K562 (cell line): ENCODE results near the gene IFI44L. TPM values are rescaled to one million over a fixed set of nuclear protein-coding genes. Genes with fewer than 3 reads are reported as not detected.

Source experiments
- ATAC-seq: fragments of 200-7000 bp; cut with Tn5 transposase; 3 replicates; pipeline ENCODE4 v1.9.1; 2020; ENCODE audit warnings: moderate library complexity
- BruUV-seq: library from RNA; stranded (reverse); fragments of 400-500 nt; replicated peaks from 2 replicates; lab custom pipeline; 2021; lab: Mats Ljungman, UMichigan
- CTCF ChIA-PET: fragments of 300-600 bp; formaldehyde crosslinking; extraction: SDS; loops from one replicate; lab custom pipeline; 2021; ENCODE audit warnings: low intra/inter-chr PET ratio; lab: Yijun Ruan, JAX
- POLR2A ChIA-PET: fragments of 300-600, 350-650 bp; sonication (Branson Sonifier 250); formaldehyde crosslinking; extraction: SDS; loops from one replicate; lab custom pipeline; 2021; ENCODE audit warnings: antibody characterized with exemption, inconsistent platforms; lab: Yijun Ruan, JAX
- DNase-seq, 4 experiments: peaks; one replicate each; pipeline versions ENCODE4 v3.0.0 to v3.0.0-alpha.2; 2011 to 2018; ENCODE audit warnings: low spot score in 3 of 4, mixed read lengths in 3 of 4; ENCODE audit errors: extremely low read depth in 1 of 4
- FAIRE-seq: peaks from 2 replicates; lab custom pipeline; 2011; peaks lifted over from hg19 to GRCh38; lab: Jason Lieb, UNC
- H2AFZ ChIP-seq: 2 replicates; pipeline ENCODE4 v1.6.0; 2011; ENCODE audit warnings: low read depth, low read length, control low read depth, inconsistent platforms
- H3K27ac ChIP-seq: fragments of 200-600 bp; 3 replicates; pipeline ENCODE4 v1.8.0; 2011; ENCODE audit warnings: low read depth, mild to moderate bottlenecking, control low read depth, inconsistent platforms, low read length, moderate library complexity, mixed read lengths; ENCODE audit errors: extremely low read depth
- H3K27me3 ChIP-seq, 2 experiments: fragments of 300-600 bp in 1 of 2; 2 replicates in 1 of 2; 3 replicates in 1 of 2; pipeline versions ENCODE4 v1.6.0 to v1.8.0; 2011; ENCODE audit warnings: inconsistent platforms in 2 of 2, low read length in 2 of 2, mild to moderate bottlenecking in 1 of 2, mixed read lengths in 1 of 2, moderate library complexity in 1 of 2; ENCODE audit not compliant: control insufficient read depth in 2 of 2, insufficient read depth in 2 of 2
- H3K36me3 ChIP-seq: fragments of 300-600 bp; 3 replicates; pipeline ENCODE4 v1.8.0; 2011; ENCODE audit warnings: mild to moderate bottlenecking, low read length, inconsistent platforms; ENCODE audit not compliant: control insufficient read depth, insufficient read depth
- H3K4me1 ChIP-seq, 2 experiments: fragments of 200-600 bp in 1 of 2; replicated peaks in 1 of 2; 2 replicates in 1 of 2; 3 replicates in 1 of 2; pipeline versions ENCODE4 v1.5.1 to v1.8.0; 2011; ENCODE audit warnings: inconsistent platforms in 2 of 2, low read length in 2 of 2, mild to moderate bottlenecking in 1 of 2, mixed read lengths in 1 of 2, moderate library complexity in 1 of 2; ENCODE audit not compliant: control insufficient read depth in 2 of 2, insufficient read depth in 2 of 2
- H3K4me2 ChIP-seq: 2 replicates; pipeline ENCODE4 v1.6.1; 2011; ENCODE audit warnings: low read length, control low read depth, inconsistent platforms, mixed read lengths; ENCODE audit not compliant: insufficient read depth
- H3K4me3 ChIP-seq: fragments of 200-600 bp; sonication (generic), shearing (Covaris generic); 2 replicates; pipeline ENCODE4 v1.5.1; 2016; ENCODE audit warnings: control low read depth, inconsistent platforms
- H3K79me2 ChIP-seq: fragments of 200-600 bp; 3 replicates; pipeline ENCODE4 v1.8.0; 2011; ENCODE audit warnings: low read length, inconsistent platforms; ENCODE audit not compliant: control insufficient read depth, insufficient read depth
- H3K9ac ChIP-seq, 2 experiments: 2 replicates each; pipeline versions ENCODE4 v1.6.0 to v1.6.1; 2011; ENCODE audit warnings: low read depth in 2 of 2, low read length in 2 of 2, control low read depth in 1 of 2, inconsistent platforms in 1 of 2, mild to moderate bottlenecking in 1 of 2, mixed read lengths in 1 of 2; ENCODE audit not compliant: insufficient read depth in 1 of 2
- H3K9me1 ChIP-seq: one replicate; pipeline ENCODE4 v1.6.0; 2011; ENCODE audit warnings: inconsistent platforms, mild to moderate bottlenecking, low read length, moderate library complexity; ENCODE audit not compliant: control insufficient read depth, insufficient read depth
- H3K9me3 ChIP-seq: replicated peaks from 2 replicates; pipeline ENCODE4 v1.5.1; 2011; ENCODE audit warnings: low read depth, low read length, inconsistent platforms; ENCODE audit not compliant: control insufficient read depth, insufficient read depth
- H4K20me1 ChIP-seq: replicated peaks from 2 replicates; pipeline ENCODE4 v1.6.1; 2011; ENCODE audit warnings: low read length, inconsistent platforms, mixed read lengths; ENCODE audit not compliant: control insufficient read depth, insufficient read depth
- ATF7 ChIP-seq: fragments of 450-650 bp; IDR thresholded peaks from 2 replicates; pipeline ENCODE4 v1.7.1; 2014; ENCODE audit warnings: mild to moderate bottlenecking, moderate library complexity
- CBX1 ChIP-seq: sonication (generic); IDR thresholded peaks from 2 replicates; pipeline ENCODE4 v1.6.1; 2016; ENCODE audit warnings: antibody characterized with exemption, low read depth, mild to moderate bottlenecking
- CHD1 ChIP-seq: fragments of 200-600 bp; sonication (generic); IDR thresholded peaks from one replicate; pipeline ENCODE4 v1.6.1; 2012; ENCODE audit warnings: mild to moderate bottlenecking, moderate library complexity, low read length, inconsistent platforms
- ETV1 ChIP-seq: fragments of 450-650 bp; conservative IDR thresholded peaks from 2 replicates; pipeline ENCODE4 v1.6.1; 2016; ENCODE audit warnings: missing genetic modification characterization, control low read depth, low read depth, missing compliant biosample characterization
- PHTF2 ChIP-seq: fragments of 250-450 bp; sonication (Bioruptor Pico); IDR thresholded peaks from 2 replicates; pipeline ENCODE4 v1.5.0; 2021; ENCODE audit warnings: mild to moderate bottlenecking
- SP1 ChIP-seq: sonication (generic); formaldehyde crosslinking; IDR thresholded peaks from 2 replicates; pipeline ENCODE4 v1.8.1; 2022; ENCODE audit warnings: mild to moderate bottlenecking, missing genetic modification reagents
- STAT5A ChIP-seq: IDR thresholded peaks from 2 replicates; pipeline ENCODE4 v1.6.1; 2012; ENCODE audit warnings: low read length, inconsistent platforms, borderline replicate concordance
- TOE1 ChIP-seq, 2 experiments: fragments of 450-650 bp in 1 of 2; sonication (generic) in 1 of 2; formaldehyde crosslinking in 1 of 2; IDR thresholded peaks; 2 replicates each; pipeline versions ENCODE4 v1.7.1 to v1.8.0; 2016 to 2022; ENCODE audit warnings: borderline replicate concordance in 2 of 2, mild to moderate bottlenecking in 2 of 2, antibody characterized with exemption in 1 of 2, inconsistent platforms in 1 of 2, low read depth in 1 of 2, missing genetic modification reagents in 1 of 2, moderate library complexity in 1 of 2
- ZNF165 ChIP-seq: fragments of 250-450 bp; sonication (Bioruptor Pico); IDR thresholded peaks from 2 replicates; pipeline ENCODE4 v1.4.0; 2020; ENCODE audit warnings: borderline replicate concordance
- WGBS: fragments of 100-300 bp; shearing (Covaris generic); methylation state at CpG from one replicate; pipeline ENCODE4 v1.1.6; 2016; ENCODE audit warnings: low coverage, mixed read lengths; ENCODE audit not compliant: insufficient coverage; ENCODE audit errors: missing lambda C conversion rate; 5-methylcytosine and 5-hydroxymethylcytosine counted together
- in situ Hi-C: fragments of 300-500 bp; cut with MboI; formaldehyde crosslinking; loops from 4 replicates; pipeline ENCODE4 v1.15.0; 2018; ENCODE audit warnings: inconsistent platforms, mixed read lengths
- intact Hi-C: fragments of 100-400 bp; cut with micrococcal nuclease; formaldehyde crosslinking; loops from 2 replicates; pipeline ENCODE4 v1.14.2; 2022
- polyA plus RNA-seq, 8 experiments: library from polyadenylated mRNA; depleted of rRNA in 4 of 8; stranded (reverse) in 5 of 8; unstranded in 3 of 8; fragments of >200 nt; fragmentation: Nextera tagmentation in 2 of 8; fragmentation: Illumina TruSeq in 1 of 8; extraction: Ambion mirVana in 2 of 8; extraction: Trizol in 1 of 8; gene quantifications; 2 replicates each; pipeline versions ENCODE4 v1.2.1 to v1.2.3, GENCODE V29; 2011 to 2014; ENCODE audit warnings: inconsistent platforms in 1 of 8, missing spikeins in 1 of 8
- total RNA-seq, 7 experiments: library from RNA; depleted of rRNA in 6 of 7; stranded (reverse); fragments of >200 nt in 6 of 7; fragmentation: Illumina TruSeq in 2 of 7; extraction: Trizol in 2 of 7; gene quantifications; 2 replicates each; pipeline versions ENCODE4 v1.2.1 to v1.2.3, GENCODE V29; 2011 to 2021; ENCODE audit warnings: low replicate concordance in 1 of 7
- TF ChIP-seq, protein P1 (sequence below): fragments of 250-450 bp; sonication (Bioruptor Pico); IDR thresholded peaks from 2 replicates; pipeline ENCODE4 v1.6.1; 2021; ENCODE audit warnings: mild to moderate bottlenecking
- TF ChIP-seq, protein P2 (sequence below): fragments of 450-650 bp; IDR thresholded peaks from 2 replicates; pipeline ENCODE4 v1.6.1; 2016; ENCODE audit warnings: low read depth

IFI44L gene
- total and polyA plus RNA-seq, 9 of the 15 experiments (the other 6 are each of a cell fraction or from before 2014, with no cell fraction given) = 0.04 to 0.22 TPM; not detected in 7

DNA sequence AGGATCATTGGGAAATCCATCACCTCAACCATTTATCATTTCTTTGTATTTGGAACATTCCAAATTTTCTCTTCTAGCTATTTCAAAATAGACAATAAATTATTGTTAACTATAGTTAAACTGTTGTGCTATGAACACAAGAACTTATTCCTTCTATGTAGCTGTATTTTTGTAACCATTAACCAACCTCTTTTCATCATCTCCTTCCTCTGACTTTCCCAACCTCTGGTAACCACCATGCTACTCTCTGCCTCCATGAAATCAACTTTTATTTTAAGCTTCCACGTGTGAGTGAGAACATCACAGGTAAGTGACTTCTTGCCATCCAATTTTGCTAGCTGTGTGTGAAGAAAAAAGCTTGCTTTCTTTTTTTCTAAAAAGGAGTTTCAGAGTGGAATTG lies 418 bp downstream of the IFI44L start (continued):
- TF ChIP-seq SP1 (CRISPR knock-in tag) = no peak

DNA sequence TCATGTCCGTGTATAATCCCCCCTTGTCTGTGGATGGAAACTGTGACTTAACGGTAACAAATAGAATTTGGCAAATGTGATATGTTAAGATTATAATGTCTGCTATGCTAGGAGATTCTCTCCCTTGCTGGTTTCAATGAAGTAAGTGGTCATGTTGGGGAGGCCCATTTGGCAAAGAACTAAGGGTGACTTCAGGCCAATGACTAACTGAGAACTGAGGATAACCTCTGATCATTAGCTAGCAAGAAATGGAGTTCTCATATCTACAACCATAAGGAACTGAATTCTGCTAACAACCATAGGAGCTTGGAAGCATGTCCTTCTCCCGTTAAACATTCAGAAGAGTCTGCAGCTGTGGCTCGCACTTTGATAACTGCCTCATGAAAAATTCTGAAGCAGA lies 2.3 kb downstream of the IFI44L start:
- no peak for ATAC-seq
- H2AFZ ChIP-seq = no peak overlapping the region
- no peaks in the 10 kb centered on the region for H3K27me3 ChIP-seq
- WGBS = 0% methylated on average over 4 of the region's 4 CpGs
- no TSS peak for BruUV-seq
- no peaks in the 10 kb centered on the region for H3K36me3 ChIP-seq
- in situ Hi-C loops = no loop called here
- intact Hi-C loops = no loop called here
- no peak overlapping the region for H3K4me3 ChIP-seq
- no peak overlapping the region for H3K27ac ChIP-seq
- no peak overlapping the region for H3K9ac ChIP-seq
- FAIRE-seq = no peak
- no peak overlapping the region for H3K4me2 ChIP-seq
- H3K9me1 ChIP-seq = no peaks in the 10 kb centered on the region
- H3K9me3 ChIP-seq = no peaks in the 10 kb centered on the region
- H4K20me1 ChIP-seq = no peaks in the 10 kb centered on the region
- DNase-seq = no peak
- CTCF ChIA-PET = no interaction called here
- no peaks in the 10 kb centered on the region for H3K4me1 ChIP-seq
- H3K79me2 ChIP-seq = no peaks in the 10 kb centered on the region
- POLR2A ChIA-PET = no interaction called here
- TF ChIP-seq TOE1 (IDR thresholded peaks at IDR 0.05; ENCODE audit: borderline replicate concordance) (no peak), TOE1 (CRISPR knock-in tag; IDR thresholded peaks at IDR 0.05; ENCODE audit: borderline replicate concordance, low read depth) (no peak), PHTF2 (CRISPR knock-in tag) (no peak), CBX1 (no peak), CHD1 (no peak), ETV1 (tag) (no peak), ATF7 (no peak), ZNF165 (CRISPR knock-in tag) (no peak), STAT5A (no peak)
- TF ChIP-seq, protein P1, sequence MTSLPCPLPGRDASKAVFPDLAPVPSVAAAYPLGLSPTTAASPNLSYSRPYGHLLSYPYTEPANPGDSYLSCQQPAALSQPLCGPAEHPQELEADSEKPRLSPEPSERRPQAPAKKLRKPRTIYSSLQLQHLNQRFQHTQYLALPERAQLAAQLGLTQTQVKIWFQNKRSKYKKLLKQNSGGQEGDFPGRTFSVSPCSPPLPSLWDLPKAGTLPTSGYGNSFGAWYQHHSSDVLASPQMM (CRISPR knock-in tag) = no peak
- TF ChIP-seq, protein P2, sequence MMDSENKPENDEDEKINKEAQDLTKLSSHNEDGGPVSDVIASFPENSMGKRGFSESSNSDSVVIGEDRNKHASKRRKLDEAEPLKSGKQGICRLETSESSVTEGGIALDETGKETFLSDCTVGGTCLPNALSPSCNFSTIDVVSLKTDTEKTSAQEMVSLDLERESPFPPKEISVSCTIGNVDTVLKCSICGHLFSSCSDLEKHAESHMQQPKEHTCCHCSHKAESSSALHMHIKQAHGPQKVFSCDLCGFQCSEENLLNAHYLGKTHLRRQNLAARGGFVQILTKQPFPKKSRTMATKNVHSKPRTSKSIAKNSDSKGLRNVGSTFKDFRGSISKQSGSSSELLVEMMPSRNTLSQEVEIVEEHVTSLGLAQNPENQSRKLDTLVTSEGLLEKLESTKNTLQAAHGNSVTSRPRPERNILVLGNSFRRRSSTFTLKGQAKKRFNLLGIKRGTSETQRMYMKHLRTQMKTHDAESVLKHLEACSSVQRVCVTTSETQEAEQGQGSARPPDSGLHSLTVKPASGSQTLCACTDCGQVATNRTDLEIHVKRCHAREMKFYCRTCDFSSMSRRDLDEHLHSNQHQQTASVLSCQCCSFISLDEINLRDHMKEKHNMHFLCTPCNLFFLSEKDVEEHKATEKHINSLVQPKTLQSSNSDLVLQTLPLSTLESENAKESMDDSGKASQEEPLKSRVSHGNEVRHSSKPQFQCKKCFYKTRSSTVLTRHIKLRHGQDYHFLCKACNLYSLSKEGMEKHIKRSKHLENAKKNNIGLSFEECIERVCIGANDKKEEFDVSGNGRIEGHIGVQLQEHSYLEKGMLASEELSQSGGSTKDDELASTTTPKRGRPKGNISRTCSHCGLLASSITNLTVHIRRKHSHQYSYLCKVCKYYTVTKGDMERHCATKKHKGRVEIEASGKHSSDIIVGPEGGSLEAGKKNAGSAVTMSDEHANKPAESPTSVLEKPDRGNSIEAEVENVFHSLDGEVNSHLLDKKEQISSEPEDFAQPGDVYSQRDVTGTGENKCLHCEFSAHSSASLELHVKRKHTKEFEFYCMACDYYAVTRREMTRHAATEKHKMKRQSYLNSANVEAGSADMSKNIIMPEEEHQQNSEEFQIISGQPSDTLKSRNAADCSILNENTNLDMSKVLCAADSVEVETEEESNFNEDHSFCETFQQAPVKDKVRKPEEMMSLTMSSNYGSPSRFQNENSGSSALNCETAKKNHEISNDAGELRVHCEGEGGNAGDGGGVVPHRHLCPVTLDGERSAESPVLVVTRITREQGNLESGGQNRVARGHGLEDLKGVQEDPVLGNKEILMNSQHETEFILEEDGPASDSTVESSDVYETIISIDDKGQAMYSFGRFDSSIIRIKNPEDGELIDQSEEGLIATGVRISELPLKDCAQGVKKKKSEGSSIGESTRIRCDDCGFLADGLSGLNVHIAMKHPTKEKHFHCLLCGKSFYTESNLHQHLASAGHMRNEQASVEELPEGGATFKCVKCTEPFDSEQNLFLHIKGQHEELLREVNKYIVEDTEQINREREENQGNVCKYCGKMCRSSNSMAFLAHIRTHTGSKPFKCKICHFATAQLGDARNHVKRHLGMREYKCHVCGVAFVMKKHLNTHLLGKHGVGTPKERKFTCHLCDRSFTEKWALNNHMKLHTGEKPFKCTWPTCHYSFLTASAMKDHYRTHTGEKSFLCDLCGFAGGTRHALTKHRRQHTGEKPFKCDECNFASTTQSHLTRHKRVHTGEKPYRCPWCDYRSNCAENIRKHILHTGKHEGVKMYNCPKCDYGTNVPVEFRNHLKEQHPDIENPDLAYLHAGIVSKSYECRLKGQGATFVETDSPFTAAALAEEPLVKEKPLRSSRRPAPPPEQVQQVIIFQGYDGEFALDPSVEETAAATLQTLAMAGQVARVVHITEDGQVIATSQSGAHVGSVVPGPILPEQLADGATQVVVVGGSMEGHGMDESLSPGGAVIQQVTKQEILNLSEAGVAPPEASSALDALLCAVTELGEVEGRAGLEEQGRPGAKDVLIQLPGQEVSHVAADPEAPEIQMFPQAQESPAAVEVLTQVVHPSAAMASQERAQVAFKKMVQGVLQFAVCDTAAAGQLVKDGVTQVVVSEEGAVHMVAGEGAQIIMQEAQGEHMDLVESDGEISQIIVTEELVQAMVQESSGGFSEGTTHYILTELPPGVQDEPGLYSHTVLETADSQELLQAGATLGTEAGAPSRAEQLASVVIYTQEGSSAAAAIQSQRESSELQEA = no peak
